ENCODE data around the gene HDAC7. TPM values are rescaled to one million over a fixed set of nuclear protein-coding genes. Genes with fewer than 3 reads are reported as not detected.

The HDAC7 gene
- total and polyA plus RNA-seq, 2 of the 13 experiments (the other 11 are each of a cell fraction or from before 2014, with no cell fraction given), result 4.6 to 10.8 TPM

DNA sequence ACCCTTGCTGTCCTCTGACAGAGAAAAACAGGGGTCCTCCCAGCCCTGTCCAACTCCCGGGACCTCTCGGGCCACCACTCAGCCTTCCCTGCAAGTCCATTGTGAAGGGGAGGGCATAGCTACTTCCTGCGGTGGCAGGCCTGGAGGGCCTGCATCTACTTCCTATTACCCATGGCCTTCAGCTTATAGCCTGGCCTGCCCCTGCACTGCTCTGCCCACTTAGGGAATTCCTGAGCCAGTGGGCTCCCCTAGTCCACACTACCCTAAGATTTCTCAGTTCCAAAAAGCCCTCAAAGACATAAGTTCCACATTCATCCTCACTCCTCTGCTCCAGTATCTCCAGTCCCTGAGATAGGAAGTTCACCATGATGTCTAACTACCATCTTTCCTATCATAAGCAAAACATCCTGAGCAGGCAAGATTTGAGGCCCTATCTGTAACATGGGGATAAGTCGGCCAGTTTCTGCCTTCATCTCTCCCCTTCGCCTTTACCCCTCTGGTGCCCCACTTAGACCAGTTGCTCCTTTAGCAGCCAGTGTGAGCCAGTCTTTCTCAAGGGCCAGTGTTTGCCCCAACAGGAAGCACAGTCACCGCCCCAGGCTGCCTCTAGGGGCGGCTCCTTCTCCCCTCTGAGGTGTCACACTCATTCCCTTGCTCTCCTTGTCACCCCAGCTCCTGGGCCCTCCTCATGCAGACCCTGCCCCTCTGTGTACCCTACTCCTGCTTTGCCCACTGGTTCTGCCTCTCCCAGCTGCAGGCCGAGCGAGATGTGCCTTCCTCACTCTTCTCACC, 10.9 kb downstream of the HDAC7 start:
- DNase-seq (ENCODE audit: low spot score), result no peak
- ChIA-PET POLR2A (interaction anchor here (1.1 kb wide), 2 partner anchors 9 to 12 kb away, joined by 4 read pairs; no protein-coding TSS in a partner anchor), CTCF (ENCODE audit: low intra/inter-chr PET ratio, low total read pairs) (no interaction called here)
- Histone ChIP-seq H3K4me2 (ENCODE audit: low read depth, low read length) (no peak overlapping the region), H3K79me2 (ENCODE audit: insufficient read depth, low read length) (peaks cover 1% of the 10 kb centered on the region), H3K4me1 (ENCODE audit: insufficient read depth, low read length) (0 out of 2 replicates have a peak, but pooled peaks cover 5% of the 10 kb centered on the region), H3K27ac (ENCODE audit: extremely low read length, insufficient read depth, low read length) (no peak overlapping the region), H3K9me3 (ENCODE audit: low read length) (no peaks in the 10 kb centered on the region), H4K20me1 (ENCODE audit: insufficient read depth, low read length) (no peaks in the 10 kb centered on the region), H3K9ac (ENCODE audit: insufficient read depth, low read depth, low read length) (no peak overlapping the region), H3K27me3 (ENCODE audit: control insufficient read depth in 1 of 2, insufficient read depth in 2 of 2, low read length in 2 of 2) (no peaks in the 10 kb centered on the region), H3K36me3 (replicated peaks in 1 of 2; ENCODE audit: control insufficient read depth in 1 of 2, insufficient read depth in 2 of 2, low read length in 2 of 2) (no peaks in the 10 kb centered on the region; a peak in 1 of 5 replicates), H2AFZ (ENCODE audit: low read length) (no peak overlapping the region), H3K4me3 (replicated peaks in 1 of 3; ENCODE audit: insufficient read depth in 1 of 3, low read depth in 2 of 3, low read length in 3 of 3) (no peak overlapping the region)
- no TSS peak for BruUV-seq (replicated peaks)
- TF ChIP-seq SRSF1 (optimal IDR thresholded peaks at IDR 0.05; ENCODE audit: low read depth, low read length), result no peak
- no peak for TF ChIP-seq FOXC1 (CRISPR knock-in tag; IDR thresholded peaks at IDR 0.05; ENCODE audit: borderline replicate concordance)
- TF ChIP-seq, protein P1, sequence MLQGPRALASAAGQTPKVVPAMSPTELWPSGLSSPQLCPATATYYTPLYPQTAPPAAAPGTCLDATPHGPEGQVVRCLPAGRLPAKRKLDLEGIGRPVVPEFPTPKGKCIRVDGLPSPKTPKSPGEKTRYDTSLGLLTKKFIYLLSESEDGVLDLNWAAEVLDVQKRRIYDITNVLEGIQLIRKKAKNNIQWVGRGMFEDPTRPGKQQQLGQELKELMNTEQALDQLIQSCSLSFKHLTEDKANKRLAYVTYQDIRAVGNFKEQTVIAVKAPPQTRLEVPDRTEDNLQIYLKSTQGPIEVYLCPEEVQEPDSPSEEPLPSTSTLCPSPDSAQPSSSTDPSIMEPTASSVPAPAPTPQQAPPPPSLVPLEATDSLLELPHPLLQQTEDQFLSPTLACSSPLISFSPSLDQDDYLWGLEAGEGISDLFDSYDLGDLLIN (CRISPR knock-in tag; IDR thresholded peaks at IDR 0.05; ENCODE audit: borderline replicate concordance), result no peak
- TF ChIP-seq, protein P2, sequence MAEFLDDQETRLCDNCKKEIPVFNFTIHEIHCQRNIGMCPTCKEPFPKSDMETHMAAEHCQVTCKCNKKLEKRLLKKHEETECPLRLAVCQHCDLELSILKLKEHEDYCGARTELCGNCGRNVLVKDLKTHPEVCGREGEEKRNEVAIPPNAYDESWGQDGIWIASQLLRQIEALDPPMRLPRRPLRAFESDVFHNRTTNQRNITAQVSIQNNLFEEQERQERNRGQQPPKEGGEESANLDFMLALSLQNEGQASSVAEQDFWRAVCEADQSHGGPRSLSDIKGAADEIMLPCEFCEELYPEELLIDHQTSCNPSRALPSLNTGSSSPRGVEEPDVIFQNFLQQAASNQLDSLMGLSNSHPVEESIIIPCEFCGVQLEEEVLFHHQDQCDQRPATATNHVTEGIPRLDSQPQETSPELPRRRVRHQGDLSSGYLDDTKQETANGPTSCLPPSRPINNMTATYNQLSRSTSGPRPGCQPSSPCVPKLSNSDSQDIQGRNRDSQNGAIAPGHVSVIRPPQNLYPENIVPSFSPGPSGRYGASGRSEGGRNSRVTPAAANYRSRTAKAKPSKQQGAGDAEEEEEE (CRISPR knock-in tag; IDR thresholded peaks at IDR 0.05; ENCODE audit: borderline replicate concordance), result no peak
- TF ChIP-seq, protein P3, sequence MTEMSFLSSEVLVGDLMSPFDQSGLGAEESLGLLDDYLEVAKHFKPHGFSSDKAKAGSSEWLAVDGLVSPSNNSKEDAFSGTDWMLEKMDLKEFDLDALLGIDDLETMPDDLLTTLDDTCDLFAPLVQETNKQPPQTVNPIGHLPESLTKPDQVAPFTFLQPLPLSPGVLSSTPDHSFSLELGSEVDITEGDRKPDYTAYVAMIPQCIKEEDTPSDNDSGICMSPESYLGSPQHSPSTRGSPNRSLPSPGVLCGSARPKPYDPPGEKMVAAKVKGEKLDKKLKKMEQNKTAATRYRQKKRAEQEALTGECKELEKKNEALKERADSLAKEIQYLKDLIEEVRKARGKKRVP (CRISPR knock-in tag; IDR thresholded peaks at IDR 0.05), result no peak
- TF ChIP-seq, protein P4, sequence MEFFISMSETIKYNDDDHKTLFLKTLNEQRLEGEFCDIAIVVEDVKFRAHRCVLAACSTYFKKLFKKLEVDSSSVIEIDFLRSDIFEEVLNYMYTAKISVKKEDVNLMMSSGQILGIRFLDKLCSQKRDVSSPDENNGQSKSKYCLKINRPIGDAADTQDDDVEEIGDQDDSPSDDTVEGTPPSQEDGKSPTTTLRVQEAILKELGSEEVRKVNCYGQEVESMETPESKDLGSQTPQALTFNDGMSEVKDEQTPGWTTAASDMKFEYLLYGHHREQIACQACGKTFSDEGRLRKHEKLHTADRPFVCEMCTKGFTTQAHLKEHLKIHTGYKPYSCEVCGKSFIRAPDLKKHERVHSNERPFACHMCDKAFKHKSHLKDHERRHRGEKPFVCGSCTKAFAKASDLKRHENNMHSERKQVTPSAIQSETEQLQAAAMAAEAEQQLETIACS (CRISPR knock-in tag; IDR thresholded peaks at IDR 0.05), result no peak
- TF ChIP-seq PRPF4 (IDR thresholded peaks at IDR 0.05; ENCODE audit: low read depth, low read length, poor library complexity, severe bottlenecking), result no peak
- TF ChIP-seq TRIM24 (CRISPR knock-in tag; IDR thresholded peaks at IDR 0.05), result no peak
- TF ChIP-seq ZNF382 (CRISPR knock-in tag; IDR thresholded peaks at IDR 0.05; ENCODE audit: borderline replicate concordance), result no peak
- no peak for TF ChIP-seq ZNF468 (CRISPR knock-in tag; IDR thresholded peaks at IDR 0.05)
- FAIRE-seq, result no peak
- WGBS (ENCODE audit: low lambda C conversion rate), result 93% methylated on average over 9 of the region's 9 CpGs
- intact Hi-C loops (cut with micrococcal nuclease; ENCODE audit: unreplicated experiment), result no loop called here
- ATAC-seq, result peak; percentile 28; the same call in 2 of the 3 replicates
- in situ Hi-C loops (cut with HindIII; ENCODE audit: extremely low pct_ligation_motif_present, low pct_unique_long_range_greater_than_20kb), result no loop called here

All from HepG2 (cell line).